HG03558 (cell line): ENCODE data around the gene CAMTA1.
"Not testable (repeated sequence)": the region's sequence is repeated elsewhere in the genome, so short reads cannot be mapped to it uniquely, and the experiment has no call there.

ENCODE experiments used
- ATAC-seq: cut with Tn5 transposase; IDR thresholded peaks from one replicate; pipeline ENCODE4 v1.9.1; 2021; ENCODE audit warnings: moderate number of reproducible peaks; ENCODE audit not compliant: unreplicated experiment; ENCODE audit errors: extremely low read depth

Gene CAMTA1

GRCh38 chr1:7590426-7590790, 805.2 kb downstream of the CAMTA1 start:
- no peak for ATAC-seq

DNA sequence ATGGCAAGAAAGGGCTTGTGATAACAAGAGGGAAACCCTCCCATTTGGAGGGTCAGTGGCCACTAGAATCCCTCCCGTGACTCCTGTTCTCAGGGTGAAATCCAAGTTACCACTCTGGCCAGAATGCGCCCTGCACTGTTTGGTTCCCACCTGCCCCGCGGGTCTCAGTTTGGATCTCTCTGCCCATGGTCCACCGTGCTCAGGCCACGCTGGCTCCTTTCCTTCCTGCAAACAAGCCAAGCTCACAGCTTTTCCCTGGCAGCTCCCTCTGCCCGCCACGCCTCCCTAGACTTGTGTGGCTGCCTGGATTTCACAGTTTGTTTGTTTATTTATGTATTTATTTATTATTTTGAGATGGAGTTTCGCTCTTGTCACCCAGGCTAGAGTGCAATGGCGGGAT, 806.3 kb downstream of the CAMTA1 start:
- ATAC-seq: no peak

GRCh38 chr1:7592120-7592798, 807.0 kb downstream of the CAMTA1 start:
- ATAC-seq: no peak

- no peak for ATAC-seq
These were observed 808.9 kb downstream of the CAMTA1 start for GRCh38 chr1:7594002-7594713.

- ATAC-seq: no peak
These were observed 809.6 kb downstream of the CAMTA1 start for GRCh38 chr1:7594714-7595295.

- ATAC-seq: no peak
These were observed 810.1 kb downstream of the CAMTA1 start for GRCh38 chr1:7595336-7595735.

- ATAC-seq: no peak
These were observed 811.1 kb downstream of the CAMTA1 start for GRCh38 chr1:7596126-7596965.

DNA sequence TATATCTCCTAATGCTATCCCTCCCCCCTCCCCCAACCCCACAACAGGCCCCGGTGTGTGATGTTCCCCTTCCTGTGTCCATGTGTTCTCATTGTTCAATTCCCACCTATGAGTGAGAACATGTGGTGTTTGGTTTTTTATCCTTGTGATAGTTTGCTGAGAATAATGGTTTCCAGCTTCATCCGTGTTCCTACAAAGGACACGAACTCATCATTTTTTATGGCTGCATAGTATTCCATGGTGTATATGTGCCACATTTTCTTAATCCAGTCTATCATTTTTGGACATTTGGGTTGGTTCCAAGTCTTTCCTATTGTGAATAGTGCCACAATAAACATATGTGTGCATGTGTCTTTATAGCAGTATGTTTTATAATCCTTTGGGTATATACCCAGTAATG, 812.8 kb downstream of the CAMTA1 start:
- ATAC-seq: not testable (repeated sequence)

DNA sequence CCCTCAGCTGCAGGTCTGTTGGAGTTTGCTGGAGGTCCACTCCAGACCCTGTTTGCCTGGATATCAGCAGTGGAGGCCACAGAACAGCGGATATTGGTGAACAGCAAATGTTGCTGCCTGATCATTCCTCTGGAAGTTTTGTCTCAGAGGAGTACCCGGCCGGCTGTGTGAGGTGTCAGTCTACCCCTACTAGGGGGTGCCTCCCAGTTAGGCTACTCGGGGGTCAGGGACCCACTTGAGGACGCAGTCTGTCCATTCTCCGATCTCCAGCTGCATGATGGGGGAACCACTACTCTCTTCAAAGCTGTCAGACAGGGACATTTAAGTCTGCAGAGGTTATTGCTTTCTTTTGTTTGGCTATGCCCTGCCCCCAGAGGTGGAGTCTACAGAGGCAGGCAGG, 819.7 kb downstream of the CAMTA1 start:
- not testable (repeated sequence) for ATAC-seq

- ATAC-seq: no peak
These were observed 820.8 kb downstream of the CAMTA1 start for GRCh38 chr1:7606096-7606495.

DNA sequence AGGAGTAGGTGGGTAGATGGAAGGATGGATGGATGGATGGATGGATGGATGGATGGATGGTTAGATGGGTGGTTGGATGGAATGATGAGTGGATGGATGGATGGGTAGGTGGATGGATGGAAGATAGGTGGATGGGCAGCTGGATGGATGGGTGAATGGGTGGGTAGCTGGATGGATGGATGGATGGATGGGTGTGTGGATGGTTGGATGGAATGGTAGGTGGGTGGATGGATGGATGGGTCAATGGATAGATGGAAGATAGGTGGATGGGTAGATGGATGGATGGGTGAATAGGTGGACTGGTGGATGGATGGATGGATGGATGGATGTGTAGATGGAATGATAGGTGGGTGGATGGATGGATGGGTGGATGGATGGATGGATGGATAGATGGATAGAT, 821.8 kb downstream of the CAMTA1 start:
- ATAC-seq: no peak

DNA sequence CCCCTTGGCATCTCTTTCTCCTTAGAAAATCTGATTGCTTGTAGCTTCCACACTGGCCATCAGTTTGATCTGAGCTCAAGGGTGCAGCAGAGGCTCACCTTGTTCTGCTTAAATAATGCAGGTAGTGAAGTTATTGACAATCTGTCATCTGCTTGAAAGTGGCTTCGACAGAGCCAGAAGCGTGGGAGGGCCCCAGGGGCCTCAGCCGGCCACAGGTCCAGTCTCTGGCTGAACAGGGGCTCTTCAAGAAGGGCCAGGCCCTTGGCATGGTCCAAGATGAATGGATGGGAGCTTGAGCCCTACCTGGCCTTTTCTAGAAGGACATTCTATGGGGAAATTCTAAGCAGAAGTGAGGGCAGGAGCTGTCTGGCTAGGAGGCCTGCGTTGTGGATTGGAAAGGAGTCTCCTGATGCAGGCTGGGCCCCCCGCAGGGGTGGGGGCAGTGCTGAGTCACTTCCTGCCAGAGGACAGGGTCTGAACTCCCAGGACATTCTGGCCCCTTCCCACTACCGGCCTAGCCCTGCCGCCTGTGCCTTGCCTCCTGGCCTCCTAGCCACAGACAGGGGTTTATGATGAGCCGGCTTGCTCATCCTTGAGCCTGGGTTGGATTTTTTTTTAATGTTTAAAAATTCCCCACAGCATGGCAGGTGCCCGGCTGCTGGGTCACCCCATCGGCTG, 823.5 kb downstream of the CAMTA1 start:
- no peak for ATAC-seq

GRCh38 chr1:7609311-7609994, 824.2 kb downstream of the CAMTA1 start:
- no peak for ATAC-seq

- no peak for ATAC-seq
These were observed 825.0 kb downstream of the CAMTA1 start for GRCh38 chr1:7610106-7610731.

- ATAC-seq: no peak
These were observed 825.7 kb downstream of the CAMTA1 start for GRCh38 chr1:7610936-7611335.

DNA sequence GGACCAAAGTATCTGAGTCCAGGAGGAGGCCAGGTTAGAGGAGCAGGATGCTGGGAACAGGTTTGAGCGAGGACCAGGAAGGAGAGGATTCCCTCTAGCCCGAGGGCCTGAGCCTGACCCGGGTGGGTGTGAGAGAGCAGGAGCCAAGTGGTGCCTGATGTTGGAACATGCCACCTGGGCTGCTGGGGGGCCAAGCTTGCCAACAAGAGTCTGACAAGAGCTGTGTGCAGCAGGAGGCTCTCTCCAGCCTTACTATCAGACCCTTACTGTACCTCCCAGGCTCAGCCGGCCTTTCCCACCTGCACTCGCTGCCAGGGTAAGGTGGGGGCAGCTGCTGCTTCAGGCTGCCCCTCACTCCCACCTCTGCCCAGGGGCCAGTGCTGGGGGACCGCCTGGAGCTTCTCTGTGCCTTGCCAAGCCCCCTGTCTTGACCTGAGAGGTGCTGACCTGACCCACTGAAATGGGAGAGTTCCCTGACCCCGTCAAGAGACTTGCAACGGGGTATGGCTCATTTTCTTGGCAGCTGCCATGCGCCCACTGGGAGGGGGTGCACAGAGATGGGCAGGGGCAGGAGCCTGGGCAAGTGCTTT, 826.3 kb downstream of the CAMTA1 start:
- no peak for ATAC-seq

DNA sequence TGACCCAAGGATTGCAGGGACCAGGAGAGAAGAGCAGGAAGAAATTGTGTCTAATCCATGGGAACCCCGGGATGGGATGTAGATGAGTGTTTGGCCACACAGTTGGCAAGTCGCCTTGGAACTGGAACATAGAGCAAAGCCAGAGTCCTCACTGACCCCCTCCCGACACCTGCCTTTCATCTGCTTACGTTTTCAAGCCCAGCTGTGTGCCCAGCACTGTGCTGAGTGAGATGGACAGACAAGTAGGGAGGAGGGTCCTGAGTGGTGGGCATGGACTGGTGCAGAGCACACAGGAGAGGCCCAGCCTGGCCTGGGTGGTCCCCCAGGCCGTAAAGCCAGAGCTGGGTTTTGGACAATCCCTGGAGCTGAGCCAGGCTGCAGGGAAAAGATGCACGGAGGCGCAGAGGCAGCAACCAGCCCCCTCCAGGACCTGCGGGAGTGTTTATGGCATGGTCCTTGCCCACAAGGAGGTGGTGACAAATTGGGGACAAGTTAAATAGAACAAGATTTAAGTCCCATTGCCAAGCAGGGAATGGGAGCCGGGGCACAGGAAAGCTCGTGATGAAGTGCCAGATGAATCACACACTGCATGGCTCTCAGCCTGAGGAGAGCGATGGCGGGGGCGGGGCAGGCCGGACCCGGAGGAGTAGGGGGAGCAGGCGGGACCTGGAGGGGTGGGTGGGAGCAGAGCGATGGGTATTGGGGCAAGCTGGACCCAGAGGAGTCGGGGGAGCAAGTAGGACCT, 828.0 kb downstream of the CAMTA1 start:
- no peak for ATAC-seq

DNA sequence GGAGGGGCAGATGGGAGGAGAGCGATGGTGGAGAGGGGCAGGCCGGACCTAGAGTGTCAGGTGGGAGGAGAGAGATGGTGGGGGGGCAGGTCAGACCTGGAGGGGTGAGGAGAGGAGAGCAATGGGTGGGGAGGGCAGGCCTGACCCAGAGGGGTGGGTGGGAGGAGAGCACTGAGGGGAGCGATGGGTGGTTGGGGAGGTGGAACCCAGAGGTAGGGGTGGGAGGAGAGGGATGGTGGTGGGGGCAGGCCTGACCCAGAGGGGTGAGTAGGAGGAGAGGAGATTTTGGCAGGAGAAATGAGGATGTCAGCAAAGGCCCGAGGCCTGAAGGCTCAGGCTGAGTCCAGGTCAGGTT, 828.6 kb downstream of the CAMTA1 start:
- ATAC-seq: no peak
